Body of pancreas (tissue), 4 donors: ENCODE data around the gene PLAGL2.

Experiments
- CTCF ChIP-seq, 7 experiments: fragments of 450-650 bp in 4 of 7; fragments of 200-600 bp in 3 of 7; sonication (generic) in 3 of 7; IDR thresholded peaks; one replicate each; pipeline ENCODE4 v1.5.1; 2016 to 2019; ENCODE audit warnings: antibody characterized with exemption in 7 of 7
- POLR2A ChIP-seq, 3 donors: fragments of 450-650 bp; IDR thresholded peaks; one replicate each; pipeline ENCODE4 v1.6.1; 2016; ENCODE audit warnings: antibody characterized with exemption in 3 of 3, mild to moderate bottlenecking in 2 of 3

GRCh38 chr20:32234135-32234808, 26.7 kb upstream of the PLAGL2 start:
- no peak for TF ChIP-seq CTCF (IDR thresholded peaks at IDR 0.05)
- TF ChIP-seq POLR2A (IDR thresholded peaks at IDR 0.05), result no peak
